Retinal pigment epithelial cell (primary cell): ENCODE results near the gene COX19.

Experiments used
- DNase-seq: peaks from one replicate; pipeline ENCODE4 v3.0.0-alpha.2; 2010; ENCODE audit warnings: low read depth
- H3K4me3 ChIP-seq: 2 replicates; pipeline ENCODE4 v1.5.1; 2011; ENCODE audit warnings: mild to moderate bottlenecking, low read length, control low read depth, moderate library complexity
- CTCF ChIP-seq: conservative IDR thresholded peaks from 2 replicates; pipeline ENCODE4 v1.5.1; 2011; ENCODE audit warnings: low read depth, low read length, control low read depth, inconsistent platforms

The COX19 gene

GRCh38 chr7:952548-953441 is 22.6 kb downstream of the COX19 start:
- DNase-seq = no peak
- no peak for TF ChIP-seq CTCF
- H3K4me3 ChIP-seq = no peak overlapping the region

GRCh38 chr7:951881-952547 is 23.3 kb downstream of the COX19 start:
- TF ChIP-seq CTCF = no peak
- no peak for DNase-seq
- H3K4me3 ChIP-seq = no peak overlapping the region

- TF ChIP-seq CTCF = no peak
- H3K4me3 ChIP-seq = no peak overlapping the region
- no peak for DNase-seq
Observed at GRCh38 chr7:949021-949934, 26.1 kb downstream of the COX19 start.

GRCh38 chr7:947391-948210 is 27.7 kb downstream of the COX19 start:
- no peak overlapping the region for H3K4me3 ChIP-seq
- no peak for TF ChIP-seq CTCF

GRCh38 chr7:946256-946996 is 28.9 kb downstream of the COX19 start:
- no peak for DNase-seq
- H3K4me3 ChIP-seq = no peak overlapping the region
- TF ChIP-seq CTCF = no peak

More at GRCh38 chr7:947391-948210, 27.7 kb downstream of the COX19 start:
- DNase-seq = no peak
